Right cardiac atrium (tissue), 5 donors: ENCODE results near the gene ASPA. TPM values are rescaled to one million over a fixed set of nuclear protein-coding genes. Genes with fewer than 3 reads are reported as not detected.

Experiments
- ATAC-seq, 2 donors: fragments of 200-7000 bp; cut with Tn5 transposase; one replicate each; pipeline versions ENCODE4 v1.8.0 to v1.9.1; 2020; ENCODE audit warnings: moderate library complexity in 2 of 2, mild to moderate bottlenecking in 1 of 2
- DNase-seq, 3 donors: peaks; one replicate each; pipeline ENCODE4 v3.0.0-alpha.2; 2020
- H3K27ac ChIP-seq: one replicate; pipeline ENCODE4 v1.5.1; 2013; ENCODE audit warnings: mild to moderate bottlenecking, low read length, control low read depth, moderate library complexity
- H3K27me3 ChIP-seq: one replicate; pipeline ENCODE4 v1.6.1; 2013; ENCODE audit not compliant: control insufficient read depth, insufficient read depth
- H3K4me1 ChIP-seq: one replicate; pipeline ENCODE4 v1.6.1; 2013; ENCODE audit warnings: low read length; ENCODE audit not compliant: control insufficient read depth, insufficient read depth
- H3K4me3 ChIP-seq: one replicate; pipeline ENCODE4 v1.5.1; 2013; ENCODE audit warnings: low read length, control low read depth
- H3K9me3 ChIP-seq: one replicate; pipeline ENCODE4 v1.6.1; 2013; ENCODE audit warnings: low read length; ENCODE audit not compliant: control insufficient read depth
- WGBS: extraction: QIAGEN DNeasy Blood & Tissue Kit; methylation state at CpG from one replicate; pipeline ENCODE4 v1.1.7; 2013; 5-methylcytosine and 5-hydroxymethylcytosine counted together
- intact Hi-C, 4 donors: fragments of 100-400 bp; cut with DNase I; formaldehyde crosslinking; loops; one replicate each; pipeline versions ENCODE4 v1.11.0 to v1.14.0; 2022 to 2023
- polyA plus RNA-seq: library from polyadenylated mRNA; stranded (reverse); fragments of 200-250 nt; gene quantifications from one replicate; pipeline ENCODE4 v1.2.3, GENCODE V29; 2013
- total RNA-seq, 4 donors: library from RNA; stranded (reverse); fragmentation: NEBNext Ultra II Directional; extraction: Animal tissue kit (Norgen Biotek cat#: 25700); gene quantifications; one replicate each; pipeline ENCODE4 v1.2.1, GENCODE V29; 2021
- donor health status: healthy with polysubstance abuse.
- donor health status: DM: no; HTN: yes; CAD: no.
- donor health status: DM: no; HTN: no; CAD: no.
- donor health status: DM: no; HTN: yes; CAD: no; lungs with severe emphysema.
- donor health status: DM: yes; HTN: yes; CAD: no.

Gene ASPA
- total and polyA plus RNA-seq, 5 donors, result 1.6 to 5.5 (median 2.0) TPM

- ATAC-seq, result no peak
- intact Hi-C loops, result no loop called here
- WGBS, result 93% methylated on average over 5 of the region's 5 CpGs
- Histone ChIP-seq H3K9me3 (no peaks in the 10 kb centered on the region), H3K4me1 (peaks cover 8% of the 10 kb centered on the region), H3K4me3 (no peak overlapping the region), H3K27me3 (no peaks in the 10 kb centered on the region), H3K27ac (no peak overlapping the region)
- DNase-seq, result no peak
Measured at GRCh38 chr17:3527468-3527867, 51.7 kb downstream of the ASPA start.

GRCh38 chr17:3527896-3528295 is 52.1 kb downstream of the ASPA start:
- ATAC-seq, result no peak
- Histone ChIP-seq H3K4me3 (no peak overlapping the region), H3K27ac (no peak overlapping the region), H3K4me1 (peaks cover 8% of the 10 kb centered on the region), H3K9me3 (no peaks in the 10 kb centered on the region), H3K27me3 (no peaks in the 10 kb centered on the region)
- intact Hi-C loops, result no loop called here
- WGBS, result 94% methylated on average over 8 of the region's 8 CpGs
- DNase-seq, result no peak

- 43% methylated on average over 14 of the region's 14 CpGs for WGBS
- ATAC-seq (no peak), DNase-seq (peak in 2 of 3 donors; percentile 44 to 59)
- intact Hi-C loops, result no loop called here
- H3K27ac ChIP-seq, result no peak overlapping the region
- H3K4me1 ChIP-seq, result peaks cover 8% of the 10 kb centered on the region
- H3K9me3 ChIP-seq, result no peaks in the 10 kb centered on the region
- no peaks in the 10 kb centered on the region for H3K27me3 ChIP-seq
- H3K4me3 ChIP-seq, result no peak overlapping the region
Measured at GRCh38 chr17:3528403-3528851, 52.6 kb downstream of the ASPA start.

GRCh38 chr17:3528880-3529511 is 53.2 kb downstream of the ASPA start:
- H3K9me3 ChIP-seq, result no peaks in the 10 kb centered on the region
- DNase-seq, result peak; percentile 55 to 60 (median 57)
- peaks cover 8% of the 10 kb centered on the region for H3K4me1 ChIP-seq
- WGBS, result 38% methylated on average over 11 of the region's 11 CpGs
- peak overlapping the region; percentile 30 for H3K27ac ChIP-seq
- intact Hi-C loops, result no loop called here
- H3K4me3 ChIP-seq, result no peak overlapping the region
- no peaks in the 10 kb centered on the region for H3K27me3 ChIP-seq
- ATAC-seq, result peak in 1 of 2 donors; percentile 44

DNA sequence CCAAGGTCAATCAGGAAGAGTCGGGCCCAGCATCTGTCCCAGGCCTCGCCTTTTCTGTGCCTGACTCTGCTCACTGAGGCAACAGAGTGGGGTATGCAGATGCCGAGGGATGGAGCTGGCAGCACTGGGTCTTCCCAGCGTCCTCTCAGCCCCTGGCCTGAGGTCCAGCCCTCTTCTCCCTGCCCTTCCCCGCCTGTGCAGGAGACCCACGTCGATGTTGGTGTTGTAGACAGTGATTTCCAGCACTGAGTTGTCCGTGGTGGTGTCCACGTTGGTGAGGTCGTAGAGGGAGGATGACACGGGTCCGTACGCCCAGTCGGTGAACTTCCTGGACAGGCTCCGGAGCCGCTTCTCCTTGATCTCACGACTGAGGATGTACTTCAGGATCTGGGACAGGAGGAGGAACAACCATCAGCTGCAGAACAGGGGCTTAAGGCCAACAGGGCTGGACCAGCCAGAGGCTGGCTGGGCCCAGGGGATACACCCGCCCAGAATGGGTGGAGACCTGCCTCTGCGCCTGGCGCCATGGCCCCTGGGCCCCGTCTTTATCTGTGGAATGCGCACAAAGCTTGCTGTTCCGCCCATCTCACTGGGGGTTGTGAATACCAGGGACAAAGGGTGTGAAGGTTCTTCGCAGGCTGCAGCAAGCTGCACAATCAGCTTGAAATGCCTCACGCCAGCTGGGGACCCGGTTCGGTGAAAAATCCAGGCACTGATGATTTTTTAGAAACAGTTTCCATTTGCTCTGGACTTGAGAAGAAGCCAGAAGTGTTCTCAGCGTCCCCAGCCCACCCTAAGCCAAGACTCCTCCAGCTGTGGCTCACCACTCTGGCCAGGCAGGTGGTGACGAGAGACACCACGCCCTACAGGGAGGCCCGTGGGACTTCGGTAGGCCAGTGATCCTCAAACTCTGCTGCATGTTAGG is 54.3 kb downstream of the ASPA start:
- no peak overlapping the region for H3K4me3 ChIP-seq
- intact Hi-C loops, result loop anchor here in 2 of 4 donors (10.0 kb wide), 1 partner anchor 105 kb away; the partner anchor contains the start of genes CTNS (in 2 of the 2) and SHPK (in 2 of the 2)
- 20% methylated on average over 32 of the region's 32 CpGs for WGBS
- no peaks in the 10 kb centered on the region for H3K27me3 ChIP-seq
- peak overlapping the region; percentile 83 for H3K27ac ChIP-seq
- peak; percentile 93 to 96 (median 95) for DNase-seq
- ATAC-seq, result peak; percentile 95 to 96
- no peaks in the 10 kb centered on the region for H3K9me3 ChIP-seq
- peaks cover 8% of the 10 kb centered on the region for H3K4me1 ChIP-seq

DNA sequence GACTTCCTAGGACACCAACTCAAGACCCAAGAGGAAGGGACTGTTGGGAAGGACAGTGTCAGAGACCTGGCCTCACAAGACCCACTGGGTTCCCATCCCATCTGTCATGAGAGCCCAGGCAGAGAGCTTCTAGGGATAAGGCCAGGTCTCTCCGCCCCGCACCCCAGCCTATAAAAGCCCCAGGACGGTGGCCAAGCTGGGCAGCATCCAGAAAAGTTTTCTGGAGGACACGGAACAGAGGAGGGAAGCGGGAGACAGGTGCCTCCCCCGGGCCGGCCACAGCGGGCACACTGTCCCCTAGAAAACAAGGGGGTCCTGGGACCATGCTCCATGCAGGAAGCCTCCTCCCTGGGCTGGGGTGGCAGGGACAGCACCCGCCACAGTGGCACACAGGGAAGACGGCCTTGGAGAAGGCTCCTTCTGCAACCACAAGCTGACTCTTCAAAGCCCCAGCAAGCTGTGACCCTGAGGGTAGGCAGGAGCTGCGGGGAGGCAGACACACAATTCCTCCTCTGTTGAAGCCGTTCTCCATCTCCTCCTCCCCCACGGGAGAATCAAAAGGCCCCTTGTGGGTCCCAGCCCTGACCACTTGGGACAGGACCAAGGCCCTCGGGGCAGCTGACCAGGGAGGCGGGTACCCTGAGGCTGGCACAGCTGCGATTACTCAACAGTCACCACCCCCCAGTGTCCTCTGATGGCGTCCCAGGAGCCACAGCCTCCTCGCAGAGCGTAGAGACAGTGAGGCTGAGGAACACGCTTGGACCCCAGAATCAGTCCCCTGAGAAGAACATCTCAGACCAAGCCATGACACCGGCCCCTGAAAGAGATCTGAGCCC is 55.7 kb downstream of the ASPA start:
- ATAC-seq (no peak), DNase-seq (peak in 2 of 3 donors; percentile 80)
- Histone ChIP-seq H3K4me1 (peaks cover 8% of the 10 kb centered on the region), H3K27me3 (no peaks in the 10 kb centered on the region), H3K4me3 (no peak overlapping the region), H3K9me3 (no peaks in the 10 kb centered on the region), H3K27ac (peak overlapping the region; percentile 22)
- 65% methylated on average over 21 of the region's 21 CpGs for WGBS
- intact Hi-C loops, result loop anchor here in 2 of 4 donors (10.0 kb wide), 1 partner anchor 103 kb away; the partner anchor contains the start of genes CTNS (in 2 of the 2) and SHPK (in 2 of the 2)

- no peak for ATAC-seq
- no peak for DNase-seq
Measured at GRCh38 chr17:3532106-3532858, 56.5 kb downstream of the ASPA start.

DNA sequence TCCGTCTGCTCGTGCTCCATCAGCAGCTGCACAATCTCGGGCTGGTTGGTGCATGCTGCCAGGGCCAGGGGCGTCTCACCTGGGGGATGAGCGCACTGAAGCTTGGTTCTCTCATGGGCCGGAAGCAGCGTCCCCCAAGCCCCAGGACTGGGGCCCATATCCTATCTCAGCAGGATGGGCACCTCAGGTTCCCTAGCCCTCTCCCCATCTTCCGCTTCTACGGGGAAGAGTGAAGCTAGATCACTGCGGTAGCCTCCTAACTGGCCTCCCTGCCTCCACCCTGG is 57.0 kb downstream of the ASPA start:
- H3K27me3 ChIP-seq, result no peaks in the 10 kb centered on the region
- H3K27ac ChIP-seq, result no peak overlapping the region
- peaks cover 8% of the 10 kb centered on the region for H3K4me1 ChIP-seq
- H3K4me3 ChIP-seq, result no peak overlapping the region
- intact Hi-C loops, result loop anchor here in 2 of 4 donors (10.0 kb wide), 1 partner anchor 102 kb away; the partner anchor contains the start of genes CTNS (in 2 of the 2) and SHPK (in 2 of the 2)
- DNase-seq (no peak), ATAC-seq (no peak)
- 95% methylated on average over 10 of the region's 10 CpGs for WGBS
- H3K9me3 ChIP-seq, result no peaks in the 10 kb centered on the region

More at GRCh38 chr17:3532106-3532858, 56.5 kb downstream of the ASPA start:
- Histone ChIP-seq H3K4me1 (peaks cover 8% of the 10 kb centered on the region), H3K27me3 (no peaks in the 10 kb centered on the region), H3K4me3 (no peak overlapping the region), H3K9me3 (no peaks in the 10 kb centered on the region), H3K27ac (no peak overlapping the region)
- 87% methylated on average over 36 of the region's 36 CpGs for WGBS
- intact Hi-C loops, result loop anchor here in 2 of 4 donors (10.0 kb wide), 1 partner anchor 103 kb away; the partner anchor contains the start of genes CTNS (in 2 of the 2) and SHPK (in 2 of the 2)

- Histone ChIP-seq H3K27ac (no peak overlapping the region), H3K27me3 (no peaks in the 10 kb centered on the region), H3K4me3 (no peak overlapping the region), H3K9me3 (no peaks in the 10 kb centered on the region), H3K4me1 (peaks cover 8% of the 10 kb centered on the region)
- ATAC-seq (no peak), DNase-seq (no peak)
- intact Hi-C loops, result loop anchor here in 2 of 4 donors (10.0 kb wide), 1 partner anchor 101 kb away; the partner anchor contains the start of genes CTNS (in 2 of the 2) and SHPK (in 2 of the 2)
- WGBS, result 93% methylated on average over 5 of the region's 5 CpGs
Measured at GRCh38 chr17:3533752-3534151, 58.0 kb downstream of the ASPA start.

- H3K4me1 ChIP-seq, result peaks cover 8% of the 10 kb centered on the region
- H3K27me3 ChIP-seq, result no peaks in the 10 kb centered on the region
- H3K4me3 ChIP-seq, result no peak overlapping the region
- H3K9me3 ChIP-seq, result no peaks in the 10 kb centered on the region
- DNase-seq, result peak; percentile 62 to 80 (median 79)
- intact Hi-C loops, result loop anchor here in 2 of 4 donors (10.0 kb wide), 1 partner anchor 100 kb away; the partner anchor contains the start of genes CTNS (in 2 of the 2) and SHPK (in 2 of the 2)
- H3K27ac ChIP-seq, result peak overlapping the region; percentile 26
- 53% methylated on average over 3 of the region's 3 CpGs for WGBS
- peak; percentile 20 to 47 for ATAC-seq
Measured at GRCh38 chr17:3534881-3535252, 59.1 kb downstream of the ASPA start.
